Measurements from ENCODE around the gene DNAH12.
"Not testable (repeated sequence)": the region's sequence is repeated elsewhere in the genome, so short reads cannot be mapped to it uniquely, and the experiment has no call there.

The DNAH12 gene

GRCh38 chr3:57314204-57314603, 229.9 kb downstream of the DNAH12 start:
- H3K4me1 ChIP-seq (ENCODE audit: control insufficient read depth in 1 of 2, insufficient read depth in 1 of 2, low read depth in 1 of 2, low read length in 1 of 2) = no peaks in the 10 kb centered on the region
- H3K27ac ChIP-seq = no peak overlapping the region
- TF ChIP-seq CTCF (IDR thresholded peaks at IDR 0.05) = no peak
- H3K9me3 ChIP-seq = no peaks in the 10 kb centered on the region
- H3K36me3 ChIP-seq = no peaks in the 10 kb centered on the region
- H3K4me3 ChIP-seq (ENCODE audit: low read depth in 1 of 2, low read length in 1 of 2) = no peak overlapping the region
- H3K27me3 ChIP-seq = no peaks in the 10 kb centered on the region

GRCh38 chr3:57309769-57310360, 234.3 kb downstream of the DNAH12 start:
- Histone ChIP-seq H3K4me1 (ENCODE audit: control insufficient read depth in 1 of 2, insufficient read depth in 1 of 2, low read depth in 1 of 2, low read length in 1 of 2) (no peaks in the 10 kb centered on the region), H3K4me3 (ENCODE audit: low read depth in 1 of 2, low read length in 1 of 2) (no peak overlapping the region), H3K36me3 (no peaks in the 10 kb centered on the region), H3K27ac (no peak overlapping the region), H3K27me3 (no peaks in the 10 kb centered on the region), H3K9me3 (no peaks in the 10 kb centered on the region)
- TF ChIP-seq CTCF (IDR thresholded peaks at IDR 0.05) = no peak

- H3K4me3 ChIP-seq (ENCODE audit: low read depth in 1 of 2, low read length in 1 of 2); H3K9me3 ChIP-seq; H3K27ac ChIP-seq; H3K36me3 ChIP-seq; H3K27me3 ChIP-seq; H3K4me1 ChIP-seq (ENCODE audit: control insufficient read depth in 1 of 2, insufficient read depth in 1 of 2, low read depth in 1 of 2, low read length in 1 of 2): not testable (repeated sequence)
These were observed 240.6 kb downstream of the DNAH12 start for GRCh38 chr3:57303520-57303919.

GRCh38 chr3:57298041-57298440, 246.1 kb downstream of the DNAH12 start:
- no peak for TF ChIP-seq CTCF (IDR thresholded peaks at IDR 0.05)

GRCh38 chr3:57292897-57293526, 251.1 kb downstream of the DNAH12 start:
- Histone ChIP-seq H3K4me3 (ENCODE audit: low read depth in 1 of 2, low read length in 1 of 2) (no peak overlapping the region), H3K27ac (no peak overlapping the region), H3K36me3 (no peaks in the 10 kb centered on the region), H3K9me3 (no peaks in the 10 kb centered on the region), H3K27me3 (no peaks in the 10 kb centered on the region), H3K4me1 (ENCODE audit: control insufficient read depth in 1 of 2, insufficient read depth in 1 of 2, low read depth in 1 of 2, low read length in 1 of 2) (no peaks in the 10 kb centered on the region)
- TF ChIP-seq CTCF (IDR thresholded peaks at IDR 0.05) = no peak

More at GRCh38 chr3:57298041-57298440, 246.1 kb downstream of the DNAH12 start:
- Histone ChIP-seq H3K4me1 (ENCODE audit: control insufficient read depth in 1 of 2, insufficient read depth in 1 of 2, low read depth in 1 of 2, low read length in 1 of 2) (no peaks in the 10 kb centered on the region), H3K27me3 (peaks cover 6% of the 10 kb centered on the region), H3K9me3 (no peaks in the 10 kb centered on the region), H3K27ac (no peak overlapping the region), H3K36me3 (no peaks in the 10 kb centered on the region), H3K4me3 (ENCODE audit: low read depth in 1 of 2, low read length in 1 of 2) (no peak overlapping the region)

GRCh38 chr3:57292159-57292896, 251.8 kb downstream of the DNAH12 start, which contains the start of gene ASB14:
ASB14 (minus strand) TSS chr3:57292685; CDS start chr3:57292033, 652 bp downstream.
- no peak for TF ChIP-seq CTCF (IDR thresholded peaks at IDR 0.05)
- no peaks in the 10 kb centered on the region for H3K9me3 ChIP-seq
- no peak within 1 kb of the TSS for H3K4me3 ChIP-seq (ENCODE audit: low read depth in 1 of 2, low read length in 1 of 2)
- H3K36me3 ChIP-seq = no peaks in the 10 kb centered on the region
- no peaks in the 10 kb centered on the region for H3K27me3 ChIP-seq
- H3K27ac ChIP-seq = no peak within 1 kb of the TSS
- no peaks in the 10 kb centered on the region for H3K4me1 ChIP-seq (ENCODE audit: control insufficient read depth in 1 of 2, insufficient read depth in 1 of 2, low read depth in 1 of 2, low read length in 1 of 2)
